ENCODE results near the gene MROH2A. TPM values are rescaled to one million over a fixed set of nuclear protein-coding genes. Genes with fewer than 3 reads are reported as not detected.

MROH2A gene
- total RNA-seq, 4 donors from 2014 or later, result 0.27 to 1.6 (median 0.35) TPM; not detected in 1

DNA sequence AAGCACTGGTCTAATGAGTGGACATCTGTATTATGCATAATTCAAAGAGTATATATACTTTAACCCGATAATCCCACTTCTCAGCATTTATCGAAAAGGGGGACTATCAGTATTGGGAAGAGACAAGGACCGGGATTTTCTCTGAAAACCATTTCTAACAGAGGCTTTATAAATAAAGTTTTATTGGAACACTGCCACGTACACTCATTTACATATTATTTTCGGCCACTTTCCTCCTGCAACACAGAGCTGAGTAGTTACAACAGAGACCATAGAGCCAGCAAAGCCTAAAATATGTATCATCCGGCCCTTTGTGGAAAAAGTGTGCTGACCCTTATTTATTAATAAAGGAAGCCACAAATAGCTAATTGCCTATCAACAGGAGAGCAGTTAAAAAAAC, 73.0 kb downstream of the MROH2A start:
- TF ChIP-seq POLR2A (IDR thresholded peaks at IDR 0.05), result no peak
- TF ChIP-seq, protein P1, sequence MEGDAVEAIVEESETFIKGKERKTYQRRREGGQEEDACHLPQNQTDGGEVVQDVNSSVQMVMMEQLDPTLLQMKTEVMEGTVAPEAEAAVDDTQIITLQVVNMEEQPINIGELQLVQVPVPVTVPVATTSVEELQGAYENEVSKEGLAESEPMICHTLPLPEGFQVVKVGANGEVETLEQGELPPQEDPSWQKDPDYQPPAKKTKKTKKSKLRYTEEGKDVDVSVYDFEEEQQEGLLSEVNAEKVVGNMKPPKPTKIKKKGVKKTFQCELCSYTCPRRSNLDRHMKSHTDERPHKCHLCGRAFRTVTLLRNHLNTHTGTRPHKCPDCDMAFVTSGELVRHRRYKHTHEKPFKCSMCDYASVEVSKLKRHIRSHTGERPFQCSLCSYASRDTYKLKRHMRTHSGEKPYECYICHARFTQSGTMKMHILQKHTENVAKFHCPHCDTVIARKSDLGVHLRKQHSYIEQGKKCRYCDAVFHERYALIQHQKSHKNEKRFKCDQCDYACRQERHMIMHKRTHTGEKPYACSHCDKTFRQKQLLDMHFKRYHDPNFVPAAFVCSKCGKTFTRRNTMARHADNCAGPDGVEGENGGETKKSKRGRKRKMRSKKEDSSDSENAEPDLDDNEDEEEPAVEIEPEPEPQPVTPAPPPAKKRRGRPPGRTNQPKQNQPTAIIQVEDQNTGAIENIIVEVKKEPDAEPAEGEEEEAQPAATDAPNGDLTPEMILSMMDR (IDR thresholded peaks at IDR 0.05), result no peak
- DNase-seq, result no peak
- no peaks in the 10 kb centered on the region for H3K36me3 ChIP-seq
- H3K27me3 ChIP-seq, result no peaks in the 10 kb centered on the region
- no peaks in the 10 kb centered on the region for H3K9me3 ChIP-seq
- no peak overlapping the region for H3K27ac ChIP-seq
- peaks cover 0 to 11% (median 4%) of the 10 kb centered on the region in 4 donors for H3K4me1 ChIP-seq
- no peak overlapping the region for H3K4me3 ChIP-seq

DNA sequence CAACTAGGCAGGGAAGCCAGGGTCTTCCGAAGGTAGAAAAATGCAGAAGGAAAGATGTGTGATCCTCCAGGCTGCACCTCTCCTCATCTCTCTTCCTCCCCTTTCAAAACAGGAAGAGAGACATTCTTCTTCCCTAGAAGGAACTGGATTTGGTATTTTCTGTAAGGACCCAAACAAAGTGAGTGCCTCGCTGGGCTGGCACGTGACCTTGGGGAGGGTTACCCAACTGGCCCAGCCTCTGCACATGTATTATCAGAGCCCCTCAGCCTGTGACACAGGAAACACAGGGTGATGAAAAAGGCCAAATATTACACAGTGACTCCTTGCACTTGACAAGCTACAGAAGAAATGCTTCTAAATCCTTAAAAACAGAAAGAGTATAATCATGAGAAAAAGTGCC, 73.9 kb downstream of the MROH2A start:
- Histone ChIP-seq H3K27ac (no peak overlapping the region), H3K27me3 (no peaks in the 10 kb centered on the region), H3K9me3 (no peaks in the 10 kb centered on the region), H3K4me1 (peaks cover 0 to 11% (median 4%) of the 10 kb centered on the region in 4 donors), H3K36me3 (no peaks in the 10 kb centered on the region), H3K4me3 (no peak overlapping the region)
- TF ChIP-seq POLR2A (IDR thresholded peaks at IDR 0.05), result no peak
- TF ChIP-seq, protein P1 (IDR thresholded peaks at IDR 0.05), result no peak
- DNase-seq, result peak in 1 of 3 donors; percentile 24

DNA sequence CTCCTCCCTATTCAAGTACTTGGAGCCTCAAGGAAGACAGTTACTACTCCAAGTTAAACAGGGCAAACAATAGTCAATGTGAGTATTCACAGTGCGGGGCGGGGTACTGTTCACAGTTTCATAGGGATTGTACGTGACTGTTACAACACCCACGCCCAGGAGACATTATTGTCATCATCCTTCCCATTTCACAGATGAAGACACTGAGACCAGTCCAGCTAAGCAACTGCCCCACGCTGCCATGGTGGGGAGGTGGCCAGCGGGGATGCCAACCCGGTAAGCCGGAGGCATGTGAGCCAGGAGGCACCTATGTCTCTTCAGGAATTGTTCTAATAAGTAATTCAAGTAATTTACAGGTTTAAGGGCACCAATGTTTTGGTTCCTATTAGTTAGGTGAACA, 75.2 kb downstream of the MROH2A start:
- peak in 1 of 3 donors; percentile 34 for DNase-seq
- no peak overlapping the region for H3K27ac ChIP-seq
- no peaks in the 10 kb centered on the region for H3K27me3 ChIP-seq
- H3K4me3 ChIP-seq, result peak overlapping the region in 2 of 4 donors; percentile 68 to 82
- H3K9me3 ChIP-seq, result no peaks in the 10 kb centered on the region
- peaks cover 0 to 11% (median 4%) of the 10 kb centered on the region in 4 donors for H3K4me1 ChIP-seq
- no peak for TF ChIP-seq POLR2A (IDR thresholded peaks at IDR 0.05)
- TF ChIP-seq, protein P1 (IDR thresholded peaks at IDR 0.05), result no peak
- H3K36me3 ChIP-seq, result no peaks in the 10 kb centered on the region

DNA sequence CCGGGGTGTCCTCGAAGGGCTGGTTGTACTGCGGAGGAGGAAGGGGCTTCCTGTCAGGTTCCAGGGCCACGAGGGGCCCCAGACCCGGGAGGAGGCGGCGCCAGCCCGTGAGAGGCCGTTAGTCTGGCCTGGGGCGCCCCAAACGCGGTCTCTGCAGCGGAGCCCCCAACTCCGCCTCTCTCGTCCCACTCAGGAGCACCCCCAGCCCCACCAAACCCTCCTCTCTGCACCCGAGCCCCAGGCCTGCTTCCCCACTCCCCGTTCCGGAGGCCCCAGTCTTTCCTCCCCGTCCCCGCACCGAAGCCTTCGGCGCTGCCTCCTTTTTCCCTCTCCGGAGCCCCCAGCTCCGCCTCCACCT, 75.7 kb downstream of the MROH2A start:
- TF ChIP-seq POLR2A (IDR thresholded peaks at IDR 0.05), result no peak
- TF ChIP-seq, protein P1 (IDR thresholded peaks at IDR 0.05), result no peak
- H3K4me3 ChIP-seq, result peak overlapping the region; percentile 49 to 82 (median 68)

DNA sequence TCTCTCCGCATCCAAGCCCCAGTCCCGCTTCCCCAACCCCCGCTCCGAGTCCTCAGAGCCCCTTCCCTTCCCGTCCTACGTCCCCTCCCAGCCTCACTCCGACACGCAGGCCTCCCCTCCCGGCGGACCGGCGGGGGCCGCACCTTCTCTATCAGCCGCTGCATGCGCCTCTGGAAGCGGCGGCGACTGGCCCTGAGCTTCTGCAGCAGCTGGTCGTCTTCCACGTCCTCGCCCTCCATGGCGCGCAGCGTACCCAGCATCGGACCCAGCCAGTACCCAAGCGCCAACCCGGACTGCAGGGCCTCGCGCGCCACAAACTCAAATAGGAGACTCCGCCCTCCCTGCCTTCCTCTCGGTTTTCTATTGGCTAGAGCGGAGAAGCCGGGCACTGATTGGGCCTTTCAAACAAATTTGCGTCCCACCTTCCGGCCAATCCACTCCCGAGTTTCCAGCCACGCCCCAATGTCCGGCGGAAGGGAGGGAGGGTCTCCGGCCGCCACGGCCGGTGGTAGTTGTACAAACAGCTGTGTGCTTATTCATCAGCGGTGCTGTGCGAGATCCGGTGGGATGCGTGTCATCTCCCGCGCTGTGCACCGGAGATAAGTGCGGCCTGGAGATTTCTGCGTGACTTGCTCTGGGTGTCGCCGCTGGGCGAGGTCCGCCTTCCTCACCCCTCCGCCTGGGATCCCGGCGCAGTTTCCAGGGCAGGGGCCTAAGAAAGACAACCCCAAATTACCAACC, 76.3 kb downstream of the MROH2A start, which contains the start of gene HJURP:
TSS of gene HJURP (minus strand) at position 295 of the 741 bp plus-strand sequence. CDS start at position 260, 35 bp downstream.
- H3K4me3 ChIP-seq, result peak within 1 kb of the TSS; percentile 49 to 82 (median 68)
- peak; percentile 24 to 56 for TF ChIP-seq POLR2A (IDR thresholded peaks at IDR 0.05)
- TF ChIP-seq, protein P1 (IDR thresholded peaks at IDR 0.05), result no peak
- DNase-seq, result peak; percentile 87 to 96 (median 94)
- H3K27me3 ChIP-seq, result no peaks in the 10 kb centered on the region
- H3K27ac ChIP-seq, result peak within 1 kb of the TSS in 3 of 4 donors; percentile 47 to 56 (median 49)
- H3K9me3 ChIP-seq, result no peaks in the 10 kb centered on the region
- peaks cover 0 to 11% (median 4%) of the 10 kb centered on the region in 4 donors for H3K4me1 ChIP-seq
- no peaks in the 10 kb centered on the region for H3K36me3 ChIP-seq

More for the DNA sequence above, 75.7 kb downstream of the MROH2A start:
- Histone ChIP-seq H3K4me1 (peaks cover 0 to 11% (median 4%) of the 10 kb centered on the region in 4 donors), H3K27ac (peak overlapping the region in 2 of 4 donors; percentile 47 to 56), H3K36me3 (no peaks in the 10 kb centered on the region), H3K27me3 (no peaks in the 10 kb centered on the region), H3K9me3 (no peaks in the 10 kb centered on the region)
- DNase-seq, result no peak
